Trophoblast cell (in vitro differentiated cells and primary cell): Measurements from ENCODE around the gene TNNI3K.

Experiments
- DNase-seq, 2 donors: peaks; one replicate each; pipeline ENCODE4 v3.0.0-alpha.2; 2016
- H2AFZ ChIP-seq: 2 replicates; pipeline ENCODE4 v1.6.1; 2013; ENCODE audit warnings: low read length, moderate library complexity, mild to moderate bottlenecking; ENCODE audit not compliant: insufficient read depth, poor library complexity
- H2AK5ac ChIP-seq: 2 replicates; pipeline ENCODE4 v1.6.1; 2013; ENCODE audit warnings: mild to moderate bottlenecking, low read length
- H2BK120ac ChIP-seq: 2 replicates; pipeline ENCODE4 v1.6.1; 2013; ENCODE audit warnings: low read length, mild to moderate bottlenecking, moderate library complexity; ENCODE audit not compliant: insufficient read depth, poor library complexity
- H2BK12ac ChIP-seq: 2 replicates; pipeline ENCODE4 v1.6.1; 2013; ENCODE audit warnings: mild to moderate bottlenecking, low read length, moderate library complexity
- H2BK5ac ChIP-seq: 2 replicates; pipeline ENCODE4 v1.6.1; 2013; ENCODE audit warnings: low read length, low read depth, moderate library complexity, mild to moderate bottlenecking; ENCODE audit not compliant: poor library complexity
- H3K14ac ChIP-seq: 2 replicates; pipeline ENCODE4 v1.6.1; 2013; ENCODE audit warnings: mild to moderate bottlenecking, low read length
- H3K18ac ChIP-seq: 2 replicates; pipeline ENCODE4 v1.6.1; 2013; ENCODE audit warnings: mild to moderate bottlenecking, low read length
- H3K23ac ChIP-seq: 2 replicates; pipeline ENCODE4 v1.6.1; 2013; ENCODE audit warnings: low read length
- H3K27ac ChIP-seq: 2 replicates; pipeline ENCODE4 v1.5.1; 2013; ENCODE audit warnings: low read depth, mild to moderate bottlenecking, inconsistent platforms, low read length, moderate library complexity
- H3K27me3 ChIP-seq: 2 replicates; pipeline ENCODE4 v1.6.1; 2013; ENCODE audit warnings: inconsistent platforms, mild to moderate bottlenecking, low read length, moderate library complexity; ENCODE audit not compliant: insufficient read depth
- H3K36me3 ChIP-seq, 2 experiments: 1 replicate in 1 of 2; 2 replicates in 1 of 2; pipeline ENCODE4 v1.6.1; 2013; ENCODE audit warnings: low read length in 2 of 2, mild to moderate bottlenecking in 2 of 2, moderate library complexity in 1 of 2; ENCODE audit not compliant: insufficient read depth in 2 of 2, control insufficient read depth in 1 of 2
- H3K4ac ChIP-seq: 2 replicates; pipeline ENCODE4 v1.6.1; 2013; ENCODE audit warnings: low read depth, mild to moderate bottlenecking, low read length, moderate library complexity
- H3K4me1 ChIP-seq, 2 experiments: 1 replicate in 1 of 2; 2 replicates in 1 of 2; pipeline ENCODE4 v1.6.1; 2013; ENCODE audit warnings: low read length in 2 of 2, mild to moderate bottlenecking in 2 of 2, moderate library complexity in 1 of 2; ENCODE audit not compliant: insufficient read depth in 2 of 2, control insufficient read depth in 1 of 2
- H3K4me2 ChIP-seq: 2 replicates; pipeline ENCODE4 v1.6.1; 2013; ENCODE audit warnings: inconsistent platforms, mild to moderate bottlenecking, low read length, moderate library complexity
- H3K4me3 ChIP-seq: 2 replicates; pipeline ENCODE4 v1.5.1; 2013; ENCODE audit warnings: mild to moderate bottlenecking, low read depth, low read length, inconsistent platforms
- H3K79me1 ChIP-seq: one replicate; pipeline ENCODE4 v1.6.1; 2013; ENCODE audit warnings: low read length
- H3K79me2 ChIP-seq: 2 replicates; pipeline ENCODE4 v1.6.1; 2013; ENCODE audit warnings: low read length, mild to moderate bottlenecking; ENCODE audit not compliant: control insufficient read depth, insufficient read depth, poor library complexity
- H3K9ac ChIP-seq: 2 replicates; pipeline ENCODE4 v1.6.1; 2013; ENCODE audit warnings: mild to moderate bottlenecking, low read length
- H3K9me3 ChIP-seq: 2 replicates; pipeline ENCODE4 v1.6.1; 2013; ENCODE audit warnings: low read depth, mild to moderate bottlenecking, control low read depth, inconsistent platforms, low read length; ENCODE audit not compliant: insufficient read depth
- H4K12ac ChIP-seq: 2 replicates; pipeline ENCODE4 v1.6.1; 2013; ENCODE audit warnings: low read depth, mild to moderate bottlenecking, low read length, moderate library complexity
- H4K8ac ChIP-seq: 2 replicates; pipeline ENCODE4 v1.6.1; 2013; ENCODE audit warnings: low read depth, mild to moderate bottlenecking, low read length, moderate library complexity
- H4K91ac ChIP-seq: one replicate; pipeline ENCODE4 v1.6.1; 2013; ENCODE audit warnings: low read depth, mild to moderate bottlenecking, low read length, moderate library complexity
- WGBS: extraction: QIAGEN DNeasy Blood & Tissue Kit; methylation state at CpG from one replicate; pipeline ENCODE4 v1.1.7; 2013; ENCODE audit warnings: missing lambda C conversion rate; ENCODE audit not compliant: insufficient read length, insufficient coverage; ENCODE audit errors: extremely low coverage; 5-methylcytosine and 5-hydroxymethylcytosine counted together

The TNNI3K gene

GRCh38 chr1:74362691-74363090, 127.5 kb downstream of the TNNI3K start:
- Histone ChIP-seq H3K18ac (no peak overlapping the region), H2AFZ (no peak overlapping the region), H3K4me2 (no peak overlapping the region), H3K27me3 (no peaks in the 10 kb centered on the region), H3K14ac (no peak overlapping the region), H3K27ac (no peak overlapping the region), H3K4ac (no peak overlapping the region), H4K91ac (no peak overlapping the region), H4K8ac (no peak overlapping the region), H3K23ac (no peak overlapping the region), H2BK120ac (no peak overlapping the region), H3K79me2 (no peaks in the 10 kb centered on the region), H3K9ac (no peak overlapping the region), H3K4me3 (no peak overlapping the region), H4K12ac (no peak overlapping the region), H2BK5ac (no peak overlapping the region), H3K9me3 (no peaks in the 10 kb centered on the region), H2BK12ac (no peak overlapping the region), H3K4me1 (no peaks in the 10 kb centered on the region), H3K36me3 (no peaks in the 10 kb centered on the region), H2AK5ac (no peak overlapping the region), H3K79me1 (no peaks in the 10 kb centered on the region)
- WGBS, result no CpG with 5 or more reads among the region's 1 CpG
- no peak for DNase-seq

DNA sequence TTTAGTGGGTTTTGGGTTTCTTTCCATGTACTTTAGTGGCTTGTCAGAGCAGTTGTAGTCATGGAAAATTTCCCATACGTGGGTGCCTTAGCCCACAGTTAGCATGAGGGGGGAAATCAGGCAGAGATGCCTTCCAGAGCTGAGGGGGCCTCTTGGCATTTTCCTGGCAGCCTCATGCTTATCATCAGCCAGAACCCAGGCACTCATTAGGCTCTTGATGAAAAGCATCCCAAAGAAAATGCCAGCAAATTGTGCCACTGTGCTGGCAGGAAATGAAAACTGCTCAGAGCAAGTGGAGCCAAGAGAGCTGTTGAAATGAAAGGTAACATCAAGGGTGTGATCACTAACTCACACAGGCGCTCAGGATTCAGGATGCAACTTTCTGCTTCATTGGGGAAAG, 128.0 kb downstream of the TNNI3K start:
- Histone ChIP-seq H3K4me2 (no peak overlapping the region), H3K79me2 (no peaks in the 10 kb centered on the region), H2BK12ac (no peak overlapping the region), H3K9me3 (no peaks in the 10 kb centered on the region), H4K8ac (no peak overlapping the region), H3K27me3 (no peaks in the 10 kb centered on the region), H3K27ac (no peak overlapping the region), H2BK120ac (no peak overlapping the region), H3K23ac (no peak overlapping the region), H4K12ac (no peak overlapping the region), H3K79me1 (no peaks in the 10 kb centered on the region), H2AFZ (no peak overlapping the region), H3K9ac (no peak overlapping the region), H3K4me1 (no peaks in the 10 kb centered on the region), H4K91ac (no peak overlapping the region), H2AK5ac (no peak overlapping the region), H3K4ac (no peak overlapping the region), H3K4me3 (no peak overlapping the region), H3K18ac (no peak overlapping the region), H3K36me3 (no peaks in the 10 kb centered on the region), H2BK5ac (no peak overlapping the region), H3K14ac (no peak overlapping the region)
- DNase-seq, result no peak
- WGBS, result no CpG with 5 or more reads among the region's 2 CpGs

- DNase-seq, result no peak
- no peak overlapping the region for H2AFZ ChIP-seq
- no peak overlapping the region for H3K4me2 ChIP-seq
- no peaks in the 10 kb centered on the region for H3K36me3 ChIP-seq
- no peaks in the 10 kb centered on the region for H3K4me1 ChIP-seq
- no peak overlapping the region for H3K14ac ChIP-seq
- no peak overlapping the region for H4K8ac ChIP-seq
- H3K79me2 ChIP-seq, result no peaks in the 10 kb centered on the region
- H2BK120ac ChIP-seq, result no peak overlapping the region
- H4K12ac ChIP-seq, result no peak overlapping the region
- H2BK5ac ChIP-seq, result no peak overlapping the region
- no peaks in the 10 kb centered on the region for H3K9me3 ChIP-seq
- WGBS, result no CpG with 5 or more reads among the region's 1 CpG
- H3K27ac ChIP-seq, result no peak overlapping the region
- no peak overlapping the region for H3K9ac ChIP-seq
- no peaks in the 10 kb centered on the region for H3K79me1 ChIP-seq
- H3K23ac ChIP-seq, result no peak overlapping the region
- H3K4ac ChIP-seq, result no peak overlapping the region
- H3K4me3 ChIP-seq, result no peak overlapping the region
- H4K91ac ChIP-seq, result no peak overlapping the region
- no peaks in the 10 kb centered on the region for H3K27me3 ChIP-seq
- no peak overlapping the region for H2AK5ac ChIP-seq
- no peak overlapping the region for H3K18ac ChIP-seq
- no peak overlapping the region for H2BK12ac ChIP-seq
Measured at GRCh38 chr1:74367175-74367813, 132.1 kb downstream of the TNNI3K start.

DNA sequence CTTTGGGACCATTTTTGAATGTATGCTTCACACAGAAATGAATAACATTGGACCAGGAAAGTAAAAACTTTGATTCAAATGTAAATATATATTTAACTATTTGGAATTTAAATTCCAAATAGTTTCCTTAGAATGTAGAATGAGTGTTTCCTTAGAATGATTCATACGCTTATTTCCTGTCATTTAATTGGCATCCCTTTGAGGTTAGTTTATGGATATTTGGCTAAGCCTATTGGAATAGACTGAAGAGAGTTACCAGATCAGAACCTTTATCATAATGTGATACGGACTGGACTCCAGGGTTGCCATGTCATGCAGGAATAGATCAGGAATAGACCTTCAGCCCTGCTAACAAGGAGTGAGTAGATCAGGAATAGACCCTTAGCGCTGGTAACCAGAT, 133.1 kb downstream of the TNNI3K start:
- Histone ChIP-seq H3K9ac (no peak overlapping the region), H3K18ac (no peak overlapping the region), H3K9me3 (no peaks in the 10 kb centered on the region), H4K12ac (no peak overlapping the region), H3K4me3 (no peak overlapping the region), H2BK5ac (no peak overlapping the region), H2AK5ac (no peak overlapping the region), H3K79me1 (no peaks in the 10 kb centered on the region), H3K4me2 (no peak overlapping the region), H3K36me3 (no peaks in the 10 kb centered on the region), H4K91ac (no peak overlapping the region), H4K8ac (no peak overlapping the region), H2BK12ac (no peak overlapping the region), H3K23ac (no peak overlapping the region), H3K27me3 (no peaks in the 10 kb centered on the region), H3K4me1 (no peaks in the 10 kb centered on the region), H3K27ac (no peak overlapping the region), H2BK120ac (no peak overlapping the region), H2AFZ (no peak overlapping the region), H3K79me2 (no peaks in the 10 kb centered on the region), H3K4ac (no peak overlapping the region), H3K14ac (no peak overlapping the region)
- DNase-seq, result no peak
- WGBS, result no CpG with 5 or more reads among the region's 3 CpGs
